IPS-18a (cell line): ENCODE measurements around the gene IGFBP4.

ENCODE experiments used
- H3K27ac ChIP-seq: one replicate; pipeline ENCODE4 v1.5.1; 2013; ENCODE audit warnings: low read length
- H3K27me3 ChIP-seq: one replicate; pipeline ENCODE4 v1.6.1; 2013; ENCODE audit warnings: mild to moderate bottlenecking, low read length; ENCODE audit not compliant: control insufficient read depth, insufficient read depth
- H3K36me3 ChIP-seq: one replicate; pipeline ENCODE4 v1.6.1; 2013; ENCODE audit warnings: low read depth, low read length; ENCODE audit not compliant: control insufficient read depth
- H3K4me1 ChIP-seq: one replicate; pipeline ENCODE4 v1.6.1; 2013; ENCODE audit warnings: low read depth, low read length; ENCODE audit not compliant: control insufficient read depth
- H3K4me3 ChIP-seq: one replicate; pipeline ENCODE4 v1.5.1; 2013; ENCODE audit warnings: low read length
- H3K9ac ChIP-seq: one replicate; pipeline ENCODE4 v1.6.1; 2013; ENCODE audit warnings: mild to moderate bottlenecking, low read length, moderate library complexity
- H3K9me3 ChIP-seq: one replicate; pipeline ENCODE4 v1.6.1; 2013; ENCODE audit warnings: low read depth, low read length; ENCODE audit not compliant: control insufficient read depth

IGFBP4 gene

DNA sequence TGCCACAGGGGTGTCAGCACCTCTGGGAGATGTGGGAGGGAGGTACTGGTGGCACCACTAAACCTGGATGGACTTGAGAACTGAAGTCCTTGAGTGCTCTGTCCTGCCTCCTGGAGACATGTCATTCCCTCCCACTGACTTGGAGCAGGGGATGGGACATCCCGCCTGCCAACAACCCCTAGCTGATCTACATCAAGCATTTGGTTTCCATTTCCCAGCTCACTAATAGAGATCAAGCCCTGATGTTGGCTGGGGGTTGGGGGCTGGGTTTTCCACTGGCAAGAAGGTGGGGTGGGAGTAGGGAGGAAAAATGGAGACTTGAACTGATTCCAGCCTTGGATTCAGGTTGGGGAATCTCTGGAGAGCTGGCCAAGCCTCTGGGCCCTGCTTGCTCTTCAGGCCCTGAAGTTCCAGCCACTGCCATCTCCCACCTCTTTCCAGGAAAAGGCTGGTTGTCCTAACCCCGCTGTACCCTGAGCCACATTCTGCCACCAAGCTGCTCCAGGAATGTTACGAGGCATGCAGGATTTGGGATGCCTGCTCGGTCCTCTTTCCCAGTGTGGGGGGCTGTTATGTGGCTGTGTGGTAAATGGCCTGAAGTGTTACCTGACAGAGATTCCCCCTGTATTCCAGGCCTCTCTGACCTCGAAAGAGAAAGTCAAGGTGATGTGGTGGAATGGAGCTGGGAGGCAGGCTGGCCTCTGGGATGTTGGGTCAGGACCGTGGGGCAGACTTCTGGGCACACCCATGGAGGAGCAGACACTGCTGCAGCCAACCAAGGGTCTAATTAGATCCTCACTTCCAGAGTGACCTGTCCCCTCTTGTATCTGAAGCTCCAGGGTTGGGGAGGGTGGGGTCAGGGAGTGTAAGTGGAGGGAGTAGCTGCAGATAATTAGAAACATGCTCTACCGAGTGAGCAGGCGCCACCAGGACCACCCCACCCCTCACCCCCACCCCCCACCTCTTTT lies 16.7 kb downstream of the IGFBP4 start:
- no peak overlapping the region for H3K27ac ChIP-seq
- H3K9ac ChIP-seq, result no peak overlapping the region
- H3K27me3 ChIP-seq, result no peaks in the 10 kb centered on the region
- peaks cover 21% of the 10 kb centered on the region for H3K4me1 ChIP-seq
- H3K9me3 ChIP-seq, result no peaks in the 10 kb centered on the region
- H3K36me3 ChIP-seq, result peaks cover 4% of the 10 kb centered on the region
- H3K4me3 ChIP-seq, result no peak overlapping the region

DNA sequence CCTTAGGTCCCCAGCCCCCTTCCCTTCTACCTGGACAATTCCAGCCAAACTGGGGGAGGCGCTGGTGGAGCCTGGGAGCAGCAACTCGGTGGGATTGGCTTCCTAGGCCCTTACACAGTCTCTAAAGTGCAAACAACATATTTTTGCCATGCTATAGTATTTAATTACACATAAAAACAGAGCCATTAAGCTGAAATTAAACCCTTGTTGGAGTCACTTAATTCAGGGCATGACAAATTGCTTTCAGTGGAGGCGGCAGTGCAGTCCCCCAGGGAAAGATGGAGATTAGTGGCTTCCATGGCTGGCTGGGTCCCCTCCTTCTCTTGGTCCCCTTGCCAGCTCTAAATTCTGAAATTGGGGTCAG lies 17.3 kb downstream of the IGFBP4 start:
- Histone ChIP-seq H3K36me3 (peaks cover 4% of the 10 kb centered on the region), H3K4me3 (no peak overlapping the region), H3K9me3 (no peaks in the 10 kb centered on the region), H3K9ac (no peak overlapping the region), H3K4me1 (peaks cover 21% of the 10 kb centered on the region), H3K27me3 (no peaks in the 10 kb centered on the region), H3K27ac (no peak overlapping the region)

DNA sequence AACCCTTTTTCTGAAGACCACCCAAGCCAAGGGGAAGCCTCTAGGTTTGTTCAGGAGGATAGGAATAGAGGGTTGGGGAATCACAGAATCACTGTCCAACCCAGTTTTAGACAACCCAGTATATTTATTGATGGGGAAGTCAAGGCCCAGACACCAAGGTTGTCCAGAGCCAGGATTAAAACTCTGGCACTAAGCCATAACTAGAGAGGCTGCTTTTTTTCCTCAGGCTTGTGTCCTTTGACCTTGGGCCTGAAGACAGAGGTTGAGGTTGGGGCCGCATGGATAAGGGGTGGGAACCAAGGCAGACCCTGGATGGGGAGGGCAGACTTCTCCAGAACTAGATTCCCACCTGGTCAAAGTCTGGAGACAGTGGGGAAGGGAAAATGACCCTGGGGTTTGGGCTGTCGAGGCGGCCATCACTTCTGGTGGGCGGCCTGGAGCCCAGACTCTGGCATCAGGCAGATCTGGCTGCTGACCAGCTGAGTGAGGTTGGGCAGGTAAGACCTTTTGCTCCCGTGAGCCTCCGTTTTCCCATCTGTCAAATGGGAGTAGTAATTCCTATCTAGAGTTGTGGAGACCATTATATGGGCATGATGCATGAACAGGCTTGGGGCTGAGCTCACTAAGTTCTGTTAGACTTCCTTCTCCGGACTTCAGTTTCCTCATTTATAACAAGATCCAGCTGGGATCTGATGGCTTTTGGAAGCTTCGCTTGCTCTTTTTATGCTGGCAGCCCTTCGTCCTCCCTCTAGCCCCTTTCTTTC lies 17.9 kb downstream of the IGFBP4 start:
- Histone ChIP-seq H3K4me1 (peaks cover 21% of the 10 kb centered on the region), H3K27ac (no peak overlapping the region)

DNA sequence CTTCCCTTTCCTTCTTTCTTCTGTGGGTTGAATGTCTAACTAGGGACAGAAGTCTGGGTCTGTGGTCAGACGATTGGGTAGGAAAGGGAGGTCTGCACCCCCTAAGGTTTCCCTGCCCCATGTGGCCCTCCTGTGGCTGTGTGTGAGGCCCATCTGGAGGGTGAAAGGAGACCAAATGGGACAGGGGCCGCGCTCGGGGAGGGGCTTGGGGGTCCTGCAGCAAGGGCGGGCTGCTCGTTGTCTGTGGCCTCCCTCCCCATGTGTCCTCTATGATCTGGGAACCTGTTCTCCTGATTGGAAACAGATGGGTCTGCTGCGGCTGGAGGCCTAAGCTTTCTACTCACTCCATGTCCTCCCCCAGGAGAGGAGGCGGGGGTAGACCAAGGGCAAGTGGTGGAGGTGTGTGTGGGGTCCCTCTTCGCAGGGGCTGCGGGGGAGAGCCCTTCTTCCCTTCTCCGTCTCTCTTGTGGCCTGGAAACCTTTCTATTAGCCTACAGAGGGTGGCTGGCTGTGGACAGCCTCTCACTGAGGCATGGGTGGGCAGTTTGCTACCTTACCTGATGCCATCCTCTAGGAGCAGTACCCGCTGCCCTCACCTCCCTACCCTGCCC lies 18.6 kb downstream of the IGFBP4 start:
- Histone ChIP-seq H3K9ac (no peak overlapping the region), H3K36me3 (no peaks in the 10 kb centered on the region), H3K4me1 (peaks cover 21% of the 10 kb centered on the region), H3K27ac (no peak overlapping the region), H3K27me3 (no peaks in the 10 kb centered on the region), H3K9me3 (no peaks in the 10 kb centered on the region), H3K4me3 (no peak overlapping the region)

More for the DNA sequence above, 17.9 kb downstream of the IGFBP4 start:
- no peaks in the 10 kb centered on the region for H3K9me3 ChIP-seq
- no peak overlapping the region for H3K9ac ChIP-seq
- H3K36me3 ChIP-seq, result no peaks in the 10 kb centered on the region
- H3K4me3 ChIP-seq, result no peak overlapping the region
- no peaks in the 10 kb centered on the region for H3K27me3 ChIP-seq

DNA sequence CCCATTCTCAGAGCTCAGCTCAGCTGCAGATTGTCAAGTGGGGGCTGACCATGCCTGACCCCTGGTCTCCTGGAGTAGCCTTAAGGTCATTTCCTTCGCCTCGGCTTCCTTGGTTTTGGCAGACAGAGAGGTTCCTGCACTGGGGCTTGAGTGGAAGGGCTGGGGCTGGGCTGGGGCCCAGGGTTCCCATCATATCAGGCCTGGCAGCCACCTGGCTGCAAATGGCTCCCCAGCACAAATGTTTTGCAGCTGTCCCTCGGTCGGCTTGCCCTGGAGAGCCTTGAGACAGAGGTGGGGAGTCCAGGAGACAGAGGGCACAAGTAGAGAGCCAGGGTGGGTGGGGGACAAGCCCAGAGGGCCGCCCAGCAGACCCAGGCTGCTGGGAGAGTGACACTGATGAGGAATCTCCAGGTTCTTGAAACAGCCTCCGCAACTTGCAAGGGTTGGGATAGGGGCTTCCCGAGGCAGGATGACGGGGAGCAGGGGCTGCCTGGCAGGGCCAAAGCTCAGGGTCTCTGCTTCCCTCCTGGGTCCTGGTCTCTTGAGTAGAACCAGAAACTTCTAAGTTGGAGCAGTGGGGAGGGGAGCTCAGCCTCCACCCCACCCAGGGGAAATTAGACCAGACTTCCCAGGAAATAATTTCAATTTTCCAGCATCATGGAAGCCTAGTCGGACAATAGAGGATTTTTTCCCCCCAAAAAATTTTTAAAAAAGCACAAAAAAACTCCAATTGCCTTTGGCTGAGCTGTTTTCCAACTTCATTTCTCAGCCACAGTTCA lies 19.3 kb downstream of the IGFBP4 start:
- H3K4me1 ChIP-seq, result peaks cover 19% of the 10 kb centered on the region
- H3K27ac ChIP-seq, result no peak overlapping the region
- H3K9me3 ChIP-seq, result no peaks in the 10 kb centered on the region

DNA sequence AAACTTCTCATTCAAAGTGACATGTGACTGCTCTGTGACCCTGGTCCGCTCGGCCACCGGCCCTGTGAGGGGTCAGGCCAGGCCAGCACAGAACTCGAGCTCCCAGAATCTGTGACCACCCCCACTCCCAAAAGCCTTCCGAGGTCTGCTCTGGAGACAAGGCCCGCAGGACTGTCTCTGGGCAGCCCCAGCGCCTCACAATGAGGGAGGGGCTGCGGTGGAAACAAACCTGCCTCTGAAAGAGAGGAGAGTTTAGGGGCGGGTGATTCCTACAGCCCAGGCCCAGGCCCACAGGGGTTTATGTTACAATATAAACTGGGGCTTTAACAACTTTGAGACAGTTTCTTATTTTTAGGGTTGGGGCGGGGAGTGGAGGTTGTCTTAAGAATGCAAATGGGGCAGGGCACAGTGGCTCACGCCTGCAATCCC lies 19.9 kb downstream of the IGFBP4 start:
- Histone ChIP-seq H3K4me3 (no peak overlapping the region), H3K4me1 (peaks cover 13% of the 10 kb centered on the region), H3K27me3 (no peaks in the 10 kb centered on the region), H3K27ac (no peak overlapping the region), H3K36me3 (no peaks in the 10 kb centered on the region), H3K9ac (no peak overlapping the region), H3K9me3 (no peaks in the 10 kb centered on the region)

More for the DNA sequence above, 19.3 kb downstream of the IGFBP4 start:
- no peak overlapping the region for H3K9ac ChIP-seq
- no peaks in the 10 kb centered on the region for H3K36me3 ChIP-seq
- no peak overlapping the region for H3K4me3 ChIP-seq
- H3K27me3 ChIP-seq, result no peaks in the 10 kb centered on the region

DNA sequence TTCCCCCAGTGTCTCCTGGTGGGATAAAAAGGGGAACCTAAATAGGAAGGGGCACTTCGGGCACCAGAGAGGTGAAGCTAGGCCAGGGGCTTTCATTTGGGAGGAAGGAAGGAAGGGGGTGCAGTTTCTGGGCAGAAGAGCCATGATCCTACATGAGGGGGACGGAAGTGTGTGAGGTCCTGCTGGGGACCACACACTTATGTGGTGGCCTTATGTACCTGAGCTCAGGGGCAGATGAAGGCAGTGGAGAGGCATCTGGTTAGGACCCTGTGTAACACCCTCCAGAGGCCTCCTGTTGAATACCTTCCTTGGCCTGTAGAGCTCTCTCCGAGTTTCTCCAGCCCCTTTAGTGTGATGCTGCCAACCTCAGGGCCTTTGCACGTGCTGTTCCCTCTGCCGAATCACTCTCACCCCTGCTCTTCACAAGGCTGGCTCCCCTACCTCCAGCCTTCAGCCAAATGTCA lies 21.2 kb downstream of the IGFBP4 start:
- H3K9ac ChIP-seq, result no peak overlapping the region
- no peaks in the 10 kb centered on the region for H3K36me3 ChIP-seq
- peaks cover 12% of the 10 kb centered on the region for H3K4me1 ChIP-seq
- H3K27me3 ChIP-seq, result no peaks in the 10 kb centered on the region
- no peak overlapping the region for H3K4me3 ChIP-seq
- H3K27ac ChIP-seq, result no peak overlapping the region
- H3K9me3 ChIP-seq, result no peaks in the 10 kb centered on the region

DNA sequence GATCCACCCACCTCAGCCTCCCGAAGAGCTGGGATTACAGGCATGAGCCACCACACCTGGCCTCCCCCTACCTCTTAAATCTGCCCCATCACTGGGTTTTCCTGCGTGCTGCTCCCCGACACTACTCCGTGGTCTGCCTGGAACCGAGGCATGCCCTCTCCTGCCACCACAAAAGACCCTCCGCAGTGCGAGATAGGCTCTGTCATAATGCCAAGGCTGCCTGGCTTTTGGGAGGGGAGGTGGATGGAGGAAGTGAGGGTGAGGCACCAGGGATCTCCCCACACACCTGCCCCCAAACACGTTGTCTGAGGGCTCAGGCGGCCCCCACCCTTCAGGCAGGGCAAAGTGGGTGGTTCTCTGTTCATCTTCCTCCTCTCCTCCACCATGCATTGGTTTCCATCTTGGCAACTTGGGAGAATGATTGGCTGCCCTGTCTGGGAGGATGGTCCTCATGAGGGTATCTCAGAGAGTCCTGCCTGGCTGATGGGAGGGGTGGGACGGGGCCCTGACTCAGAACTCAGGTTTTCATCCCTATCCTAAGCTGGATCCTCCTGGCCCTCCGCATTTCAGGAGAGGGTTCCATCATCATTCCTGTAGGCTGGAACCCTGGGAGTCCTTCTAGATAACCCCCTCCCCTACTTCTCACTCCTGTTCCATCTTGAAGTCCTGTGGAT lies 23.2 kb downstream of the IGFBP4 start:
- Histone ChIP-seq H3K27me3 (no peaks in the 10 kb centered on the region), H3K36me3 (no peaks in the 10 kb centered on the region), H3K4me3 (no peak overlapping the region), H3K4me1 (peaks cover 18% of the 10 kb centered on the region), H3K9ac (no peak overlapping the region), H3K9me3 (no peaks in the 10 kb centered on the region), H3K27ac (no peak overlapping the region)

DNA sequence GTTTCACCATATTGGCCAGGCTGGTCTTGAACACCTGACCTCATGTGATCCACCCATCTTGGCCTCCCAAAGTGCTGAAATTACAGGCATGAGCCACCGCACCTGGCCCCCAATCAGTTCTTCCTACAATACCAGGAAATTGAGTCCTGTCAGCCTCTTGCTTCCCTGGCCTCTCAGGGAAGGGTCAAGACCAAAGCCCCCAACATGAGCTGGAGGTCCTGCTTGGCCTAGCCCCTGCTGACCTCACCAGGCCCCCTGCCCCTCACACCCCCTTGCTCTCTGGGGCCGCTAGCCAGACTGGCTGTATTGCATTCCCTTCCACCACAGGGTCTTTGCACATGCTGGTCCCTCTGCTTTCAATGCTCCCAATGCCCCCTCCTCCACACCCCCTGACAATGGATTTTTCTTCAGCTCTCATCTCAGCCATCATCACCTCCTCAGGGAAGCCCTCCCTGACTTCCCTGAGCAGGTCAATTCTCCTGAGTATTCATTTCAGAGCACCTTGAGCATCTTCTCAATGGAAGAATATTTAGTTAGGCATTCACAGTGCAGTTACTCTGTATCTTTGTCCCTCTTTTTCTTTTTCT lies 24.1 kb downstream of the IGFBP4 start:
- Histone ChIP-seq H3K4me3 (no peak overlapping the region), H3K27ac (no peak overlapping the region), H3K4me1 (peaks cover 16% of the 10 kb centered on the region), H3K36me3 (no peaks in the 10 kb centered on the region), H3K27me3 (no peaks in the 10 kb centered on the region), H3K9me3 (no peaks in the 10 kb centered on the region), H3K9ac (no peak overlapping the region)

DNA sequence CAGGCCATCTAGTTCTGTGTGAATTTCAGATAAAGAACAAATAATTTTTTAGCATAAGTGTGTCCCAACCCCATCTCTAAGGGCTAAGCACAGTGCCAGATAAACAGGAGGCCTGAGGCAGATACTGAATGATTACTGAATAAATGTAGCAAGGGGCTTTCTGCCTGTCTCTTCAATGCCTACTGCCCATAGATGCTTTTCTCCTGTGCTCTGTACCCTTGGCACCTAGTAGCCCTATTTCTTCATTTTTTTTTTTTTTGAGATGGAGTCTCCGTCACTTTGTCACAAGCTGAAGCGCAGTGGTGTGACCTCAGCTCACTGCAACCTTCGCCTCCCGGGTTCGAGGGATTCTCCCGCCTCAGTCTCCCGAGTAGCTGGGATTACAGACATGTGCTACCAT lies 25.3 kb downstream of the IGFBP4 start:
- H3K27ac ChIP-seq, result no peak overlapping the region
- no peaks in the 10 kb centered on the region for H3K36me3 ChIP-seq
- no peak overlapping the region for H3K4me3 ChIP-seq
- H3K4me1 ChIP-seq, result peaks cover 7% of the 10 kb centered on the region
- no peaks in the 10 kb centered on the region for H3K27me3 ChIP-seq
- H3K9me3 ChIP-seq, result no peaks in the 10 kb centered on the region
- no peak overlapping the region for H3K9ac ChIP-seq
